GM12878 (cell line): ENCODE results near the gene ABL1. TPM values are rescaled to one million over a fixed set of nuclear protein-coding genes. Genes with fewer than 3 reads are reported as not detected.

Experiments
- ATAC-seq: fragments of 200-7000 bp; cut with Tn5 transposase; 3 replicates; pipeline ENCODE4 v1.9.1; 2020; ENCODE audit warnings: mild to moderate bottlenecking, moderate library complexity
- BruUV-seq: library from RNA; stranded (reverse); fragments of 400-500 nt; replicated peaks from 2 replicates; lab custom pipeline; 2021; lab: Mats Ljungman, UMichigan
- CTCF ChIA-PET: fragments of 300-600 bp; sonication (Branson Sonifier 250); formaldehyde crosslinking; extraction: SDS; loops from one replicate; lab custom pipeline; 2021; ENCODE audit warnings: inconsistent platforms; lab: Yijun Ruan, JAX
- POLR2A ChIA-PET: fragments of 350-600 bp; formaldehyde crosslinking; extraction: SDS; loops from one replicate; lab custom pipeline; 2021; ENCODE audit warnings: inconsistent platforms; lab: Charles Lee
- RAD21 ChIA-PET: fragments of 300-600 bp; sonication (Branson Sonifier 250); formaldehyde crosslinking; loops from one replicate; lab custom pipeline; 2023; ENCODE audit warnings: antibody characterized with exemption; ENCODE audit not compliant: unreplicated experiment; lab: Charles Lee
- SMC1A ChIA-PET: fragments of 300-600 bp; sonication (Branson Sonifier 250); formaldehyde crosslinking; loops from one replicate; lab custom pipeline; 2023; ENCODE audit not compliant: unreplicated experiment, uncharacterized antibody; lab: Charles Lee
- DNase-seq: peaks from one replicate; pipeline ENCODE4 v3.0.0-alpha.2; 2011; ENCODE audit warnings: low read depth, low spot score
- FAIRE-seq: peaks from 3 replicates; lab custom pipeline; 2011; peaks lifted over from hg19 to GRCh38; lab: Jason Lieb, UNC
- H2AFZ ChIP-seq: 2 replicates; pipeline ENCODE4 v1.6.0; 2011; ENCODE audit warnings: low read depth, low read length, control low read depth; ENCODE audit not compliant: control insufficient read depth
- H3K27ac ChIP-seq: 2 replicates; pipeline ENCODE4 v1.5.1; 2011; ENCODE audit warnings: control low read depth; ENCODE audit not compliant: control insufficient read depth, insufficient read depth
- H3K27me3 ChIP-seq, 2 experiments: replicated peaks in 1 of 2; 2 replicates each; pipeline versions ENCODE4 v1.6.0 to v1.6.1; 2011; ENCODE audit warnings: low read length in 1 of 2; ENCODE audit not compliant: control insufficient read depth in 2 of 2, insufficient read depth in 2 of 2
- H3K36me3 ChIP-seq, 2 experiments: 2 replicates each; pipeline ENCODE4 v1.5.1; 2011; ENCODE audit warnings: low read length in 1 of 2; ENCODE audit not compliant: control insufficient read depth in 2 of 2, insufficient read depth in 2 of 2
- H3K4me1 ChIP-seq: 2 replicates; pipeline ENCODE4 v1.6.1; 2011; ENCODE audit warnings: mild to moderate bottlenecking, low read length, moderate library complexity, mixed read lengths; ENCODE audit not compliant: control insufficient read depth, insufficient read depth
- H3K4me2 ChIP-seq: 2 replicates; pipeline ENCODE4 v1.6.0; 2011; ENCODE audit warnings: control low read depth; ENCODE audit not compliant: control insufficient read depth, insufficient read depth
- H3K4me3 ChIP-seq: fragments of 200-600 bp; sonication (generic); 2 replicates; pipeline ENCODE4 v1.5.1; 2016
- H3K79me2 ChIP-seq: 2 replicates; pipeline ENCODE4 v1.6.0; 2011; ENCODE audit warnings: low read length; ENCODE audit not compliant: control insufficient read depth, insufficient read depth
- H3K9ac ChIP-seq: 2 replicates; pipeline ENCODE4 v1.8.0; 2011; ENCODE audit warnings: low read length, control low read depth, mixed read lengths; ENCODE audit not compliant: control insufficient read depth, insufficient read depth
- H3K9me3 ChIP-seq: replicated peaks from 3 replicates; pipeline ENCODE4 v1.5.1; 2011; ENCODE audit warnings: mild to moderate bottlenecking, low read length; ENCODE audit not compliant: control insufficient read depth, insufficient read depth
- H4K20me1 ChIP-seq: 2 replicates; pipeline ENCODE4 v1.6.0; 2011; ENCODE audit not compliant: control insufficient read depth, insufficient read depth
- BACH1 ChIP-seq: fragments of 450-650 bp; IDR thresholded peaks from 2 replicates; pipeline ENCODE4 v1.6.1; 2017; ENCODE audit warnings: mild to moderate bottlenecking, borderline replicate concordance
- CEBPB ChIP-seq, 2 experiments: fragments of 150-350 bp in 1 of 2; IDR thresholded peaks; 2 replicates each; pipeline ENCODE4 v1.6.1; 2012 to 2014; ENCODE audit warnings: low read depth in 2 of 2, low read length in 2 of 2, borderline replicate concordance in 1 of 2, inconsistent platforms in 1 of 2
- IKZF1 ChIP-seq: fragments of 450-650 bp; conservative IDR thresholded peaks from 2 replicates; pipeline ENCODE4 v1.6.1; 2017; ENCODE audit warnings: antibody characterized with exemption, mild to moderate bottlenecking
- JUND ChIP-seq: IDR thresholded peaks from 2 replicates; pipeline ENCODE4 v1.6.1; 2012; ENCODE audit warnings: low read depth, mild to moderate bottlenecking, low read length, improper control_type of control experiment, moderate library complexity
- PAX5 ChIP-seq: IDR thresholded peaks from 2 replicates; pipeline ENCODE4 v1.6.1; 2011; ENCODE audit warnings: low read depth, low read length, borderline replicate concordance
- SUPT20H ChIP-seq: IDR thresholded peaks from 2 replicates; pipeline ENCODE4 v1.6.1; 2011; ENCODE audit warnings: low read depth, mild to moderate bottlenecking, low read length, moderate library complexity, borderline replicate concordance; ENCODE audit not compliant: control insufficient read depth
- TCF12 ChIP-seq: IDR thresholded peaks from 2 replicates; pipeline ENCODE4 v1.6.1; 2011; ENCODE audit warnings: low read depth, mild to moderate bottlenecking, low read length
- WGBS: methylation state at CpG from one replicate; pipeline ENCODE4 v1.1.6; 2016; ENCODE audit warnings: low lambda C conversion rate; ENCODE audit not compliant: insufficient replicate concordance, insufficient coverage; ENCODE audit errors: missing lambda C conversion rate; 5-methylcytosine and 5-hydroxymethylcytosine counted together
- in situ Hi-C: fragments of 300-500 bp; cut with MboI; formaldehyde crosslinking; loops from 9 replicates; pipeline ENCODE4 v1.14.3; 2018; ENCODE audit warnings: mixed read lengths
- intact Hi-C: fragments of 100-400 bp; cut with micrococcal nuclease; formaldehyde crosslinking; loops from one replicate; pipeline ENCODE4 v1.14.2; 2022; ENCODE audit not compliant: unreplicated experiment
- polyA plus RNA-seq, 11 experiments: library from polyadenylated mRNA; depleted of rRNA in 4 of 11; unstranded in 6 of 11; stranded (reverse) in 5 of 11; fragments of >200 nt; fragmentation: Nextera tagmentation in 4 of 11; fragmentation: Illumina TruSeq in 1 of 11; extraction: Ambion mirVana in 4 of 11; extraction: Trizol in 1 of 11; gene quantifications; 1 replicate in 1 of 11; 2 replicates in 10 of 11; pipeline versions ENCODE4 v1.2.1 to v1.2.3, GENCODE V29; 2011 to 2016; ENCODE audit warnings: inconsistent platforms in 2 of 11, missing spikeins in 2 of 11, low read depth in 1 of 11
- total RNA-seq, 4 experiments: library from RNA; depleted of rRNA in 3 of 4; stranded (reverse); fragments of >200 nt in 3 of 4; fragmentation: Illumina TruSeq in 1 of 4; extraction: Trizol in 1 of 4; gene quantifications; 2 replicates each; pipeline versions ENCODE4 v1.2.1 to v1.2.3, GENCODE V29; 2013 to 2021
- TF ChIP-seq, protein P1 (sequence below): fragments of 450-650 bp; IDR thresholded peaks from 2 replicates; pipeline ENCODE4 v1.6.1; 2016; ENCODE audit warnings: mild to moderate bottlenecking
- TF ChIP-seq, protein P2 (sequence below): fragments of 450-650 bp; IDR thresholded peaks from 2 replicates; pipeline ENCODE4 v1.6.1; 2017; ENCODE audit warnings: mild to moderate bottlenecking
- TF ChIP-seq, protein P3 (sequence below): IDR thresholded peaks from 2 replicates; pipeline ENCODE4 v1.6.1; 2011; ENCODE audit warnings: low read depth, mild to moderate bottlenecking, low read length, moderate library complexity, borderline replicate concordance; ENCODE audit errors: extremely low read depth
- TF ChIP-seq, protein P4 (sequence below): IDR thresholded peaks from 2 replicates; pipeline ENCODE4 v1.6.1; 2012; ENCODE audit warnings: low read depth, low read length, improper control_type of control experiment

ABL1 gene
- total and polyA plus RNA-seq, 10 of the 15 experiments (the other 5 are each of a cell fraction or from before 2014, with no cell fraction given) = 0.79 to 51.5 (median 16.3) TPM

DNA sequence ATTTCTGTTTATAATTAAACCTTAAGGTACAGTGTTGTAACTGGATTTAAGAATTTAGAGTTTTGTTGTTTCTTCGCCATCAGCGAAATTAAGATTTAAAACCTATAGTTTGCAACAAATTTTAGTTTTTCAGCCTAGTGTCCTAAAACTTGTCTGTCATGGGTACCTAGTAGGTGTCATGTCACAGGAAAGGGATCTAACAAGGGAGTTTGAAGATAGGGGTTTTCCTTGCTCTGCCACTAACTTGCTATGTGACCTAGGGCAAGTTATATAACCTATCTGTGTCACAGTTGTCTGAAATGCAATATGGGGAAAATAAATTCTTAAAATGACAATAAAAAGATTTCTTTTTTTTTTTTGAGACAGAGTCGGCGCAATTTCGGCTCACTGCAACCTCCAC lies 9.2 kb upstream of the ABL1 start:
- BruUV-seq = no TSS peak
- Histone ChIP-seq H4K20me1 (no peaks in the 10 kb centered on the region), H3K4me1 (no peaks in the 10 kb centered on the region), H3K9me3 (peaks cover 3% of the 10 kb centered on the region; the same call in 2 of the 3 replicates), H3K79me2 (no peaks in the 10 kb centered on the region; the same call in 1 of the 2 replicates), H3K9ac (no peak overlapping the region), H2AFZ (no peak overlapping the region), H3K36me3 (no peaks in the 10 kb centered on the region), H3K4me2 (no peak overlapping the region), H3K27ac (no peak overlapping the region), H3K4me3 (no peak overlapping the region), H3K27me3 (no peaks in the 10 kb centered on the region)
- TF ChIP-seq JUND = no peak
- no peak for TF ChIP-seq CEBPB (IDR thresholded peaks at IDR 0.05; ENCODE audit: borderline replicate concordance in 1 of 2, low read depth in 2 of 2, low read length in 2 of 2)
- TF ChIP-seq SUPT20H = no peak
- TF ChIP-seq, protein P1, sequence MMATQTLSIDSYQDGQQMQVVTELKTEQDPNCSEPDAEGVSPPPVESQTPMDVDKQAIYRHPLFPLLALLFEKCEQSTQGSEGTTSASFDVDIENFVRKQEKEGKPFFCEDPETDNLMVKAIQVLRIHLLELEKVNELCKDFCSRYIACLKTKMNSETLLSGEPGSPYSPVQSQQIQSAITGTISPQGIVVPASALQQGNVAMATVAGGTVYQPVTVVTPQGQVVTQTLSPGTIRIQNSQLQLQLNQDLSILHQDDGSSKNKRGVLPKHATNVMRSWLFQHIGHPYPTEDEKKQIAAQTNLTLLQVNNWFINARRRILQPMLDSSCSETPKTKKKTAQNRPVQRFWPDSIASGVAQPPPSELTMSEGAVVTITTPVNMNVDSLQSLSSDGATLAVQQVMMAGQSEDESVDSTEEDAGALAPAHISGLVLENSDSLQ = no peak
- TF ChIP-seq, protein P2, sequence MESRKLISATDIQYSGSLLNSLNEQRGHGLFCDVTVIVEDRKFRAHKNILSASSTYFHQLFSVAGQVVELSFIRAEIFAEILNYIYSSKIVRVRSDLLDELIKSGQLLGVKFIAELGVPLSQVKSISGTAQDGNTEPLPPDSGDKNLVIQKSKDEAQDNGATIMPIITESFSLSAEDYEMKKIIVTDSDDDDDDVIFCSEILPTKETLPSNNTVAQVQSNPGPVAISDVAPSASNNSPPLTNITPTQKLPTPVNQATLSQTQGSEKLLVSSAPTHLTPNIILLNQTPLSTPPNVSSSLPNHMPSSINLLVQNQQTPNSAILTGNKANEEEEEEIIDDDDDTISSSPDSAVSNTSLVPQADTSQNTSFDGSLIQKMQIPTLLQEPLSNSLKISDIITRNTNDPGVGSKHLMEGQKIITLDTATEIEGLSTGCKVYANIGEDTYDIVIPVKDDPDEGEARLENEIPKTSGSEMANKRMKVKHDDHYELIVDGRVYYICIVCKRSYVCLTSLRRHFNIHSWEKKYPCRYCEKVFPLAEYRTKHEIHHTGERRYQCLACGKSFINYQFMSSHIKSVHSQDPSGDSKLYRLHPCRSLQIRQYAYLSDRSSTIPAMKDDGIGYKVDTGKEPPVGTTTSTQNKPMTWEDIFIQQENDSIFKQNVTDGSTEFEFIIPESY = no peak
- TF ChIP-seq PAX5 = no peak
- TF ChIP-seq, protein P3, sequence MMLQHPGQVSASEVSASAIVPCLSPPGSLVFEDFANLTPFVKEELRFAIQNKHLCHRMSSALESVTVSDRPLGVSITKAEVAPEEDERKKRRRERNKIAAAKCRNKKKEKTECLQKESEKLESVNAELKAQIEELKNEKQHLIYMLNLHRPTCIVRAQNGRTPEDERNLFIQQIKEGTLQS = no peak
- no peak for TF ChIP-seq BACH1
- TF ChIP-seq IKZF1 = no peak
- no peak for TF ChIP-seq TCF12
- TF ChIP-seq, protein P4, sequence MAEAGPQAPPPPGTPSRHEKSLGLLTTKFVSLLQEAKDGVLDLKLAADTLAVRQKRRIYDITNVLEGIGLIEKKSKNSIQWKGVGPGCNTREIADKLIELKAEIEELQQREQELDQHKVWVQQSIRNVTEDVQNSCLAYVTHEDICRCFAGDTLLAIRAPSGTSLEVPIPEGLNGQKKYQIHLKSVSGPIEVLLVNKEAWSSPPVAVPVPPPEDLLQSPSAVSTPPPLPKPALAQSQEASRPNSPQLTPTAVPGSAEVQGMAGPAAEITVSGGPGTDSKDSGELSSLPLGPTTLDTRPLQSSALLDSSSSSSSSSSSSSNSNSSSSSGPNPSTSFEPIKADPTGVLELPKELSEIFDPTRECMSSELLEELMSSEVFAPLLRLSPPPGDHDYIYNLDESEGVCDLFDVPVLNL = no peak
- FAIRE-seq = no peak
- WGBS = 99% methylated on average over 5 of the region's 5 CpGs
- no peak for DNase-seq
- ATAC-seq = no peak
- in situ Hi-C loops (no loop called here), intact Hi-C loops (no loop called here)
- CTCF ChIA-PET = interaction anchor here (0.8 to 2.4 kb wide), 3 partner anchors 10 to 33 kb away, joined by 3 to 5 read pairs (median 3); no protein-coding TSS in a partner anchor
- POLR2A ChIA-PET = interaction anchor here (1.0 kb wide), 1 partner anchor 11 kb away, joined by 3 read pairs; no protein-coding TSS in a partner anchor
- RAD21 ChIA-PET = interaction anchor here (1.4 kb wide), 1 partner anchor 54 kb away, joined by 4 read pairs; no protein-coding TSS in a partner anchor
- SMC1A ChIA-PET = interaction anchor here (0.6 to 2.4 kb wide), 5 partner anchors 10 to 28 kb away, joined by 3 to 8 read pairs (median 3); no protein-coding TSS in a partner anchor
